HepG2 (cell line): Measurements from ENCODE around the gene OR1B1. TPM values are rescaled to one million over a fixed set of nuclear protein-coding genes. Genes with fewer than 3 reads are reported as not detected.

Experiments
- ATAC-seq: fragments of 200-7000 bp; cut with Tn5 transposase; 3 replicates; pipeline ENCODE4 v1.9.1; 2020; ENCODE audit warnings: mild to moderate bottlenecking, moderate library complexity
- BruUV-seq: library from RNA; stranded (reverse); fragments of 400-500 nt; replicated peaks from 2 replicates; lab custom pipeline; 2021; lab: Mats Ljungman, UMichigan
- CTCF ChIA-PET: fragments of 300-600 bp; formaldehyde crosslinking; extraction: SDS; loops from one replicate; lab custom pipeline; 2021; ENCODE audit warnings: low total read pairs, inconsistent platforms, low intra/inter-chr PET ratio; lab: Yijun Ruan, JAX
- POLR2A ChIA-PET: fragments of 350-600 bp; sonication (Branson Sonifier 250); formaldehyde crosslinking; loops from one replicate; lab custom pipeline; 2020; ENCODE audit warnings: antibody characterized with exemption, inconsistent platforms; lab: Yijun Ruan, JAX
- DNase-seq: peaks from one replicate; pipeline ENCODE4 v3.0.0-alpha.2; 2015; ENCODE audit warnings: low spot score
- FAIRE-seq: peaks from 3 replicates; lab custom pipeline; 2011; peaks lifted over from hg19 to GRCh38; lab: Jason Lieb, UNC
- H2AFZ ChIP-seq: one replicate; pipeline ENCODE4 v1.6.1; 2011; ENCODE audit warnings: low read length, inconsistent platforms
- H3K27ac ChIP-seq: fragments of 300-600 bp; 3 replicates; pipeline ENCODE4 v1.8.0; 2011; ENCODE audit warnings: mixed run types, mild to moderate bottlenecking, mixed read lengths, low read length, inconsistent platforms; ENCODE audit not compliant: insufficient read depth; ENCODE audit errors: extremely low read length
- H3K27me3 ChIP-seq, 2 experiments: fragments of 200-600 bp in 1 of 2; 2 replicates in 1 of 2; 3 replicates in 1 of 2; pipeline versions ENCODE4 v1.6.0 to v1.8.0; 2011; ENCODE audit warnings: low read length in 2 of 2, mild to moderate bottlenecking in 2 of 2, moderate library complexity in 2 of 2, inconsistent platforms in 1 of 2; ENCODE audit not compliant: insufficient read depth in 2 of 2, control insufficient read depth in 1 of 2
- H3K36me3 ChIP-seq, 2 experiments: fragments of 200-600 bp in 1 of 2; replicated peaks in 1 of 2; 2 replicates in 1 of 2; 3 replicates in 1 of 2; pipeline versions ENCODE4 v1.5.1 to v1.8.0; 2011; ENCODE audit warnings: low read length in 2 of 2, inconsistent platforms in 1 of 2; ENCODE audit not compliant: insufficient read depth in 2 of 2, control insufficient read depth in 1 of 2
- H3K4me1 ChIP-seq: 2 replicates; pipeline ENCODE4 v1.5.1; 2012; ENCODE audit warnings: low read length, inconsistent platforms; ENCODE audit not compliant: insufficient read depth
- H3K4me2 ChIP-seq: 2 replicates; pipeline ENCODE4 v1.6.0; 2011; ENCODE audit warnings: low read depth, low read length, inconsistent platforms
- H3K4me3 ChIP-seq, 3 experiments: fragments of 200-600 bp in 1 of 3; sonication (generic), shearing (Covaris generic) in 1 of 3; replicated peaks in 1 of 3; 2 replicates each; pipeline ENCODE4 v1.5.1; 2011 to 2016; ENCODE audit warnings: low read length in 3 of 3, inconsistent platforms in 2 of 3, low read depth in 2 of 3, mild to moderate bottlenecking in 2 of 3, control low read depth in 1 of 3, mixed read lengths in 1 of 3; ENCODE audit not compliant: insufficient read depth in 1 of 3
- H3K79me2 ChIP-seq: one replicate; pipeline ENCODE4 v1.6.1; 2011; ENCODE audit warnings: low read length, inconsistent platforms; ENCODE audit not compliant: insufficient read depth
- H3K9ac ChIP-seq: 2 replicates; pipeline ENCODE4 v1.6.0; 2011; ENCODE audit warnings: mild to moderate bottlenecking, low read depth, low read length, inconsistent platforms; ENCODE audit not compliant: insufficient read depth
- H3K9me3 ChIP-seq: 2 replicates; pipeline ENCODE4 v1.5.1; 2012; ENCODE audit warnings: mild to moderate bottlenecking, low read length
- H4K20me1 ChIP-seq: 2 replicates; pipeline ENCODE4 v1.6.0; 2011; ENCODE audit warnings: inconsistent platforms, mild to moderate bottlenecking, low read length, moderate library complexity; ENCODE audit not compliant: insufficient read depth
- CBX5 ChIP-seq: sonication (generic); formaldehyde crosslinking; IDR thresholded peaks from 2 replicates; pipeline ENCODE4 v1.4.0; 2020; ENCODE audit warnings: missing genetic modification reagents, borderline replicate concordance
- CCAR2 ChIP-seq: fragments of 200-400 bp; formaldehyde crosslinking; optimal IDR thresholded peaks from 2 replicates; pipeline ENCODE3; 2018; ENCODE audit warnings: low read depth, mild to moderate bottlenecking, low read length, moderate library complexity
- FOSL1 ChIP-seq: sonication (generic); formaldehyde crosslinking; IDR thresholded peaks from 2 replicates; pipeline ENCODE4 v1.9.0; 2021; ENCODE audit warnings: missing genetic modification reagents, borderline replicate concordance
- FOXK2 ChIP-seq: fragments of 450-650 bp; IDR thresholded peaks from 2 replicates; pipeline ENCODE4 v1.6.1; 2016
- GATAD1 ChIP-seq: IDR thresholded peaks from 2 replicates; pipeline ENCODE4 v1.6.1; 2016; ENCODE audit warnings: missing genetic modification reagents, missing compliant biosample characterization
- MED13 ChIP-seq: sonication (generic); formaldehyde crosslinking; IDR thresholded peaks from 2 replicates; pipeline ENCODE4 v1.5.0; 2020; ENCODE audit warnings: missing genetic modification reagents
- SRF ChIP-seq: IDR thresholded peaks from 2 replicates; pipeline ENCODE4 v1.6.1; 2011; ENCODE audit warnings: mild to moderate bottlenecking, low read depth, low read length, moderate library complexity
- TP53 ChIP-seq: sonication (generic); formaldehyde crosslinking; conservative IDR thresholded peaks from 2 replicates; pipeline ENCODE4 v1.4.0; 2020; ENCODE audit warnings: missing genetic modification reagents
- ZMYM4 ChIP-seq: sonication (generic); formaldehyde crosslinking; IDR thresholded peaks from 2 replicates; pipeline ENCODE4 v1.8.1; 2023; ENCODE audit warnings: mild to moderate bottlenecking, missing genetic modification reagents
- WGBS: methylation state at CpG from one replicate; pipeline ENCODE4 v1.1.6; 2017; ENCODE audit warnings: low lambda C conversion rate; 5-methylcytosine and 5-hydroxymethylcytosine counted together
- in situ Hi-C: cut with HindIII; loops from 2 replicates; pipeline ENCODE4 v1.10.0; 2017; ENCODE audit warnings: low pct_unique_long_range_greater_than_20kb; ENCODE audit not compliant: extremely low pct_ligation_motif_present
- intact Hi-C: fragments of 100-400 bp; cut with micrococcal nuclease; formaldehyde crosslinking; loops from one replicate; pipeline ENCODE4 v1.10.0; 2022; ENCODE audit not compliant: unreplicated experiment
- polyA plus RNA-seq, 8 experiments: library from polyadenylated mRNA; depleted of rRNA in 3 of 8; stranded (reverse) in 7 of 8; unstranded in 1 of 8; fragments of >200 nt; fragmentation: Illumina TruSeq in 4 of 8; extraction: Trizol in 4 of 8; gene quantifications; 2 replicates each; pipeline versions ENCODE4 v1.2.1 to v1.2.3, GENCODE V29; 2011 to 2016; ENCODE audit warnings: low read depth in 4 of 8, missing spikeins in 1 of 8, mixed read lengths in 1 of 8; ENCODE audit not compliant: insufficient read depth in 1 of 8
- total RNA-seq, 5 experiments: library from RNA; depleted of rRNA; stranded (reverse); fragments of >200 nt; fragmentation: Illumina TruSeq; extraction: Trizol; gene quantifications; 2 replicates each; pipeline ENCODE4 v1.2.3, GENCODE V29; 2016; ENCODE audit warnings: low read depth in 1 of 5
- TF ChIP-seq, protein P1 (sequence below): sonication (generic); formaldehyde crosslinking; IDR thresholded peaks from 2 replicates; pipeline ENCODE4 v1.4.0; 2020; ENCODE audit warnings: missing genetic modification reagents; ENCODE audit errors: not compliant biosample characterization
- TF ChIP-seq, protein P2 (sequence below): sonication (generic); formaldehyde crosslinking; IDR thresholded peaks from 2 replicates; pipeline ENCODE4 v1.8.0; 2022; ENCODE audit warnings: missing genetic modification reagents, mild to moderate bottlenecking, inconsistent platforms, borderline replicate concordance
- TF ChIP-seq, protein P3 (sequence below): IDR thresholded peaks from 2 replicates; pipeline ENCODE4 v1.6.1; 2016; ENCODE audit warnings: missing compliant biosample characterization, missing genetic modification reagents, borderline replicate concordance

Gene OR1B1
- total and polyA plus RNA-seq, 2 of the 13 experiments (the other 11 are each of a cell fraction or from before 2014, with no cell fraction given): not detected

DNA sequence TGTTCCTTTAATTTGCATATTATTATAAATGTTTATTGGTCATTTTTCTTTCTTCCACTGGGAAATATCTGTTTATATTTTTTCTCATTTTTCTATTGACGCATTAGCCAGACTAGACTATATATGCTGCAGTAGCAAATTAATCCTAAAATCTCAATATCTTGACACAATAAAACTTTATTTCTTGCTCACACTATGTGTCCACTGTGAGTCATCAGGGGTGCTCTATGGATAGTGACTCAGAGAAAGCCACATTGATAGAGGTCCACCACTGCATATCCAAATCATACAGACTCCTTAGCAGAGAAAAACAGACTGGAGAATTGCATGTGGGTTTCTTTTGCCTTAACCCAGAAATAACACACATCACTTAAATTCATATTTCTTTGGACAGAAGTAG is 38.3 kb upstream of the OR1B1 start:
- TF ChIP-seq FOSL1 (CRISPR knock-in tag): no peak
- TF ChIP-seq CBX5 (CRISPR knock-in tag): no peak
- TF ChIP-seq ZMYM4: no peak
- no peak for TF ChIP-seq TP53 (CRISPR knock-in tag)
- TF ChIP-seq FOXK2: no peak
- no peak for TF ChIP-seq SRF
- TF ChIP-seq, protein P1, sequence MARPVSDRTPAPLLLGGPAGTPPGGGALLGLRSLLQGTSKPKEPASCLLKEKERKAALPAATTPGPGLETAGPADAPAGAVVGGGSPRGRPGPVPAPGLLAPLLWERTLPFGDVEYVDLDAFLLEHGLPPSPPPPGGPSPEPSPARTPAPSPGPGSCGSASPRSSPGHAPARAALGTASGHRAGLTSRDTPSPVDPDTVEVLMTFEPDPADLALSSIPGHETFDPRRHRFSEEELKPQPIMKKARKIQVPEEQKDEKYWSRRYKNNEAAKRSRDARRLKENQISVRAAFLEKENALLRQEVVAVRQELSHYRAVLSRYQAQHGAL (CRISPR knock-in tag): no peak
- TF ChIP-seq, protein P2, sequence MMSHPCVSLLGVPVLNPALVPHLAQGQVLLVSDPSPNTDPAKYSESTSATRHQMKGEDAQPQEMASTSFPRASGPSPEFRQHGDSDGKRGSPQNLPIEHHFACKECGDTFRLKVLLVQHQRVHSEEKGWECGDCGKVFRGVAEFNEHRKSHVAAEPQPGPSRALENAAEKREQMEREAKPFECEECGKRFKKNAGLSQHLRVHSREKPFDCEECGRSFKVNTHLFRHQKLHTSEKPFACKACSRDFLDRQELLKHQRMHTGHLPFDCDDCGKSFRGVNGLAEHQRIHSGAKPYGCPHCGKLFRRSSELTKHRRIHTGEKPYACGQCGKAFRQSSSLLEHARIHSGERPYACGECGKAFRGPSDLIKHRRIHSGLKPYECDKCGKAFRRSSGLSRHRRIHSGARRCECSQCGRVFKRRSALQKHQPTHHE (CRISPR knock-in tag): no peak
- TF ChIP-seq, protein P3, sequence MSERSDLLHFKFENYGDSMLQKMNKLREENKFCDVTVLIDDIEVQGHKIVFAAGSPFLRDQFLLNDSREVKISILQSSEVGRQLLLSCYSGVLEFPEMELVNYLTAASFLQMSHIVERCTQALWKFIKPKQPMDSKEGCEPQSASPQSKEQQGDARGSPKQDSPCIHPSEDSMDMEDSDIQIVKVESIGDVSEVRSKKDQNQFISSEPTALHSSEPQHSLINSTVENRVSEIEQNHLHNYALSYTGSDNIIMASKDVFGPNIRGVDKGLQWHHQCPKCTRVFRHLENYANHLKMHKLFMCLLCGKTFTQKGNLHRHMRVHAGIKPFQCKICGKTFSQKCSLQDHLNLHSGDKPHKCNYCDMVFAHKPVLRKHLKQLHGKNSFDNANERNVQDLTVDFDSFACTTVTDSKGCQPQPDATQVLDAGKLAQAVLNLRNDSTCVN: no peak
- TF ChIP-seq GATAD1 (CRISPR knock-in tag): no peak
- TF ChIP-seq CCAR2: no peak
- no peak for TF ChIP-seq MED13 (CRISPR knock-in tag)
- TF ChIP-seq, all 625 proteins: peak for 0
- Histone ChIP-seq H3K27ac (no peak overlapping the region), H3K27me3 (no peaks in the 10 kb centered on the region), H3K36me3 (no peaks in the 10 kb centered on the region), H3K4me1 (no peaks in the 10 kb centered on the region), H3K79me2 (no peaks in the 10 kb centered on the region), H3K4me3 (no peak overlapping the region), H3K9me3 (0 out of 2 replicates have a peak, but pooled peaks cover 4% of the 10 kb centered on the region), H3K9ac (no peak overlapping the region), H4K20me1 (no peaks in the 10 kb centered on the region), H2AFZ (no peak overlapping the region), H3K4me2 (no peak overlapping the region)
- no TSS peak for BruUV-seq
- WGBS: 94% methylated on average over 1 of the region's 1 CpG
- in situ Hi-C loops: no loop called here
- no peak for ATAC-seq
- no peak for DNase-seq
- CTCF ChIA-PET: no interaction called here
- no peak for FAIRE-seq
- intact Hi-C loops: no loop called here
- POLR2A ChIA-PET: no interaction called here
